IPS DF 4.7 (cell line): Measurements from ENCODE around the gene RAI14.
"Not testable (repeated sequence)": the region's sequence is repeated elsewhere in the genome, so short reads cannot be mapped to it uniquely, and the experiment has no call there.

Experiments used
- DNase-seq: peaks from one replicate; pipeline ENCODE4 v3.0.0-alpha.2; 2013; ENCODE audit warnings: low spot score; ENCODE audit errors: extremely low read depth

The RAI14 gene

DNA sequence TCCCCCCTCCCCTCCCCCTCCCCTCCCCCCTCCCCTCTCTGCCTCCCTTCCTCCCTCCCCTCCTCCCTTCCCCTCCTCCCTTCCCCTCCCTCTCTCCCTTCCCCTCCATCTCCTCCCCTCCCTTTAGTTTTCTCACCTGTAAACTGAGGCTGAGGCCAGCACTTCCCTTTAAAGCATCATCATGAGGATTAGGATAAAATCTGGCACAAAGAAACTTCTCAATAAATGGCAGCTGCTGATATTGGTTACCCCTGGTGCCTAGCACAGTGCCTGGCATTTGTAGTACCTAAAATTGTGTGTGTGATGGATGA, 41.9 kb downstream of the RAI14 start:
- no peak for DNase-seq

DNA sequence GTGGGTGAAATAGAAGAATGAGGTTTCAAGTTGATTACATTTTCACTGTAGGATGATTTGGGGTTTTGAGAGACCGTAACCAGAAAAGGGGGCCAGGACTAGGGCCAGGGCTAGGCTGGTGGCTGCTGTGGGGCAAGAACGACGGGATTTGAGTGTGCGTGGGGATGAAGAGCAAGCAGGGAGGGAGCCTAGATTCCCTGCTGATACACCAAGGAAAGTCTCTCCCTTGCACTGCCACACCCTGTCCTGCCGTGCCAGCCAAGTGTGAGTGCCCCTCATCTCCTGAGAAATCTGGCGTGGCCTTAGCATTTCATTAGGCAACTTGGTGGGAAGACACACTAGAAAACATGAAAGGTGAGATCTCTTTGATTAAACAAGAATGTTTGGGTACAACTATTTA, 42.6 kb downstream of the RAI14 start:
- no peak for DNase-seq

DNA sequence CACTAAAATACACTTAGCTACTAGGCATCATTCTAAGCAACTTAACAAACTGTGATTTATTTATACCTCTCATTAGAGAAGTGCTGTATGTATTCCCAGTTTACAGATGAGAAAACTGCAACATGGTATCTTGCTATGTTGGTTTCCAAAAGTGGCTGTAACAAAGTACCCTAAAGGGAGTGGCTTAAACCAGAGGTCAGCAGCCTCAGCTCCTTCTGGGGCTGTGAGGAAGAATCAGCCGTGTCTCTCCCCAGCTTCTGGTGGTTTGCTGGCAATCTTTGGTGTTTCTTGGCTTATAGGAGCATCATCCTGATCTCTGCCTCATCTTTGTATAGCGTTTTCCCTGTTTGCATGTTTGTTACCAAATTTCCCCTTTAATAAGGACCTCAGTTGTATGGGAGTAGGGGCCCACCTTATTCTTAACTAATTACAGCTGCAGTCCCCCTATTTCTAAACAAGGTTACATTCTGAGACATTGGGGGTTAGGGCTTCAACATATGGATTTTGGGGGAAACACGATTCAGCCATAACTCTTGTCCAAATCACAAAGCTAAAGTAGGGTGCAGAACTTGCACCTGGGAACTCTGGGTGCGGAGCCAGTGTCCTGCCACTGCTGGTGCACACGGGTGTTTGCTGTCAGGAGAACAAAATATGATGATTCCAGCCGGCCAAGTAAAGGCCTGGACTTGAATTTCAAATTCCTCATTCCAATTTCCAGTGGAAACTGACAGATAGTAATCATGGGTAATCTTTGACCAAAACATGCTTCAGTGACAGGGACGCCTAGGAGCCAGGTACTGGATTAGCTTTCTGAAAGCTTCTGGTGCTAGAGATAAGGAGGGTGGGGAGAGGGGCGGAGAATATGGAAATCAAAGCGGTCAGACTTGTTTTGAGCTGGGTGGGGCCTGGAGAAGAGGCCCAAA, 43.3 kb downstream of the RAI14 start:
- no peak for DNase-seq

DNA sequence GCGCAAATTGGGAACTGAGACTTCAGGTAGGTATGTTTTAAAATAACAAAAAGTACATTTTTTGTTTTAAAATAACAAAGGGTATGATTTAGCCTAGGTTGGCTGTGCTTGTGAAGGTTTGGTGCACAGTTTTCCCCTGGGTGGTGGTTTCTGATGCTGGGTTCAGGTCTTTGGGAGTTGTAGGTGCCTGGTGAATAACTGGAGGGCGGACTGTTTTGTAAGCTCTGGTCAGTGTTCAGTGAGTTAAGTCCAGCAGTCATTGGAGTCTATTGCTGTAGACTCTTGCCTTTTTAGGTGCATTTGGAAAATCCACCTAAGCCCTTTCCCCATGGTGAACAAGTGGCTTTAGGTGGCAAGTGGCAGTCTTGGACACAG, 43.9 kb downstream of the RAI14 start:
- DNase-seq = no peak

DNA sequence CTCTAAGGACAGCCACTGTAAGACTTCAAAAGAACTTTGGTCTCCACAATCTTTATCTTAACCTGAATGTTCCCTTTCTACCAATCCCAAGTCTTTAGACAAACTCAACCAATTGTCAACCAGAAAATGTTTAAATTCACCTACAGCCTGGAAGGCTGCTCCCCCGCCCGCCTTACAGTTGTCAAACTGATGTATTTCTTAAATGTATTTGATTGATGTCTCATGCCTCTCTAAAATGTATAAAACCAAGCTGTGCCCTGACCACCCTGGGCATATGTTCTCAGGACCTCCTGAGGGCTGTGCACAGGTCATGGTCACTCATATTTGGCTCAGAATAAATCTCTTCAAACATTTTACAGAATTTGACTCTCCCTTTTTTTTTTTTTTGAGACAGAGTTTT, 45.3 kb downstream of the RAI14 start:
- not testable (repeated sequence) for DNase-seq

DNA sequence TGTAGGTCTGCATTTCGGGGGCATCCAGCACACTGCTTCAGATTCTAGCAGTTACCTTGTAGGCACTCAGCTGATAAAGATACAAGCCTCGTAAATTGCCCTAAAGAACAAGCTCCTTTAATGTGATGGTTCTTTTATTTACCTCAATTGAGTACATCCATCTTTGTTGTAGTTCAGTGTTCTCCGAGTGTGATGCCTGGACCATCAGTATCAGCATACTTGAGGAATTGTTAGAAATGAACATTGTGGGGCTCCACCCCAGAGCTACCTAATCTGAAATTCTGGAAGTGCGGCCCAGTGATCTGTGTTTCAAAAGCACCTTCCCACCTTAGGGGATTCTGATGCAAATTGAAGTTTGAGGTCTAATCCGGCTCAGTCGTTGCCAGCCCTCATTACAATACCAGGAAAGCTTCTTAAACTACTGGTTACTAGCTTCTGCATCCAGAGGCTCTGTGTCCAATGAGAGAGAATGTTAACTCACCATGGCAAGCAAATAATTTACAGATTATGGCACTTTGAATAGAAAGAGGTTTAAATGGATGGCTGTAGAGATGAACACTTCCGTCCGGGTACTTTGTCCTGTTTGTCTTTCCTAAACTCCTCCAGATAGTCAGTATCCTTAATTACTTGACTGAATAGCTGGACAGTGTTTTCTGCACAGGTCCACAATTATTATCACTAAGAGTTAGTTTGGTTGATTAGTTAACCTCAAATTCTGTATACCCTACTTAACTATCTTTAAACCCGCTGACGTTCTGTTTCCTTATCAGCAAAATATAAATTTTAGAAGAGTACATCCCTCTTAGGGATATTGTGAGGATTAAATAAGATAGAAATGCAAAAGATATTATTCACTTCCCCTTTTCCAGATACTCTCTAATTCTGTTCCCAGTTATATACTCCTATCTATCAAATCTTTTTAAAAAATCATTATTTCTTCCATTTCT, 47.9 kb downstream of the RAI14 start:
- DNase-seq = no peak

DNA sequence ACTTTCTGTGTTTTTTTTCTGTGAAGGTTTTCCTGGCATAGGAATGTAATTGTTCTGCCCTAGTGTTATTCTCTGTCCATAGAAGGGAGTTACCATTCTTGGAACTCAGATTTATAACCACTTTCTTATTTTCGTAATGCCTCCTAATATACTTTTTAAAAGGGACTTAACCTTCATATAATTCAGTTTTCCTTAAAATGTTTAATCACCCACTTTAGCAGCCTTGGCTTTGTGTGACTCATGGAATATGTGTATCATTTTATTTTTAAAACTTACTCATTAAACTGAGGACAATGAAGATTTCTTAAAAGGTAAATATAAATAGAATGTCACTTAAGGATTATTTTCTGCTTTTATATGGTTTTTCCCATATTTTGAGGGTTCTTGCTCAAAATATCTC, 50.0 kb downstream of the RAI14 start:
- DNase-seq = no peak

DNA sequence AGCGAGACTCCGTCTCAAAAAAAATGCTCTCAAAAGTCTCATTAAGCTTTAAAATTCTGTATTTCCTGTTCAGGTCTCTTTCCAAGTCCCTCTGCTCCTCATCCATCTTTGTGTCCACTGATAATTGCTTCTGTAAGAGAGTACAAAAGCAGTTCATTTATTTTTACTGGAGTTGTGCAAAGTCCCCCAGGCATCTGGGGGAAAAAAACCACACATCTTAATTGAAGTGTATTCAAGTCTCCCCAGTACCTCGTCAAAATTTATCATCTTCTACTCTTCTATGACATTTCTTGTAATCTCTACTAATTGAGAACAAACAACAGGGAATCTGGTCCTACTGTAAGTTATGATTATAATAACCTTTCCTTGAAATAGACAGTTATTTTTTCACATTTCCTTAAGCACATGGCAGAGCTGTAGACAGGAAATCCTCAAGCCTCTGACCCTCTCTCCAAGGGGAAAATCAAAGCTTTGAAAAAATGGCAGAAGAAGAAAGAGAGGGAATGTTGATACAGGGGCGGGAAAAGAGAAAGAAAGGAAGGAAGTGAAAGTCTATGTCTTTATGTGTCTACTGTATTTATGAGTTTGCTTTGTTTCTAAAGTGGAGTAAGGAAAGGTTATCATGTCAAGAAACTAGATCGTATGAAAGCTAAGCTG, 51.5 kb downstream of the RAI14 start:
- no peak for DNase-seq

DNA sequence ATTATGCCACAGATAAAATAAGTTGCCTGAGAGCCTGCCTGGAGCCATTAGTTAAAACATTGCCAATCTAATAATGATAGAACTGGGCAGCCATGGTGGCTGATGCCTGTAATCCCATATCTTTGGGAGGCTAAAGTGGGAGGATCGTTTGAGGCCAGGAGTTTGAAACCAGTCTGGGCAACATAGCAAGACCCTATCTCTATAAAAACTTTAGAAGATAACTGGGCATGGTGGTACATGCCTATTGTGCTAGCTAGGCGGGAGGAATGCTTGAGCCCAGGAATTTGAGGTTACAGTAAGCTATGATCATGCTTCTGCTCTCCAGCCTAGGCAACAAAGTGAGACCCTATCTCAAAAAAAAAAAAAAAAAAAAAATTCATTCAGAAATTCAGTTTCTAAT, 52.6 kb downstream of the RAI14 start:
- no peak for DNase-seq

DNA sequence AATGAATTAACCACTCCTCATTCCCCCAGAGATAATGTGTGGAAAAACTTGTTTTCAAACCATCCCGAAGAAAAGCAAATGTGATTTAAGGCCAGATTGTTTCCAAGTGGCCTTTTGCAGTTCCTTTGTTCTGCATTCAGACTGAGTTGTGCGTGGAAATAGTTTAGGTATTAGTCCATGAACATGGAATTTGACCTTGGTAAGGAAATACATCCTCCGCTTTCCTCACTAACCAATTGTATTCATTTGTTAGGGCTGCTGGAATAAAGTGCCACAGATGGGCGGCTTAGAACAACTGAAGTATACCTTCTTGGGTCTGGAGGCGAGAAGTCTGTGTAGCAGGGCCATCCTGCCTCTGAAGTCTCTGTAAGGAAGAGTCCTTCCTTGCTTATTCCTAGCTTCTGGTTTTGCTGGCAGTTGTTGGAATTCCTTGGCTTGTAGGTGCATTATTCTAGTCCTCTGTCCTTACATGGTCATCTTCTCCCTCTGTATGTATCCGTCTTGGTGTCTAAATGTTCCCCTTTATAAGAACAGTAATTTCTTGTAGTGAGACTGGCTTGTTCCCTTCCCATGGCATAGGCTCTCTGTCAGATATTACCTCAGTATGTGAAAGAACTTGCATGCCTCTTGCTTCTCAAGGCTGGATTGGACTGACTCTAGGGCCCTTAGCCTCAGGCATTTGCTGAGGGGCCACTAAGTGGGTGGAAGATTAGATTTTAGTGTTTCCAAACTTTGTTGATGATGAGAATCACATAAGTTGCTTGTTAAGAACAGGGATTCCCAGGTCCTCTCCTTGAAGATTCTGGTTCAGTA, 53.9 kb downstream of the RAI14 start:
- DNase-seq = no peak

DNA sequence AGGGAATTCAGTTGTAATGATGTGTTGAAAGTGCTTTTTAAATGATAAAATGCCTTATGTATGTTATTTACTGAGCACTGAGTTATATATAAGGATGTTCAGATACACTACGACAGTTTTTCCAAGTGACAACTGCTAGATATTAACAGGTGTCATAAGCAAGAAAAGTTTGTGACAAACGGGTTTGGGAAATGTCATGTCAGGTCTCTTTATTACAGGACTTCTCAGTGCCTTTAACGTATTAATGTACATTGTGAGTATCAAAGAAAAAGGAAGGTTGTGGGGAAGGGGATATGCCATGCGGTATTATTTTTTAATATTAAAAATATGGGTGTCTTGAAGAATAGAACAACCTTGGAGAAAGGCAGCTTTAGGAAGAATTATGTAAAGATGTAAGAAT, 56.4 kb downstream of the RAI14 start:
- DNase-seq = no peak

DNA sequence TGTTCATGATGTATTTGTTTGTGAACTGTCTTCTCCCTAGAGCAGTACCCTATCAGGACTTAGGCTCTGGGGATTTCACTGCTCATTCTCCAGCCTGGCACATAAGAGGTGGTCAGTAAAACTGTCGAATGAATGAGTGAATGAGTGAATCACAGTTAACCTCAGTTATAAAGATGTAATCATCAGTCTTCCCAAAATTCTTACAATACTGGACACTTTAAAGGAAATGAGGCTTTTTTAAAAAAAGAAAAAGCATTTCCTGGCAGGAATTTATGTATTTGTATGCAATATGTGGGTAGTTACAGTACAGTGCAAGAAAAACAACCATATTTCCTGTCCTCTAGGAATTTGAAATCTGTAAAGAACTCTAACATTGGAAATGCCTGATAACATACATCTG, 59.6 kb downstream of the RAI14 start:
- no peak for DNase-seq

DNA sequence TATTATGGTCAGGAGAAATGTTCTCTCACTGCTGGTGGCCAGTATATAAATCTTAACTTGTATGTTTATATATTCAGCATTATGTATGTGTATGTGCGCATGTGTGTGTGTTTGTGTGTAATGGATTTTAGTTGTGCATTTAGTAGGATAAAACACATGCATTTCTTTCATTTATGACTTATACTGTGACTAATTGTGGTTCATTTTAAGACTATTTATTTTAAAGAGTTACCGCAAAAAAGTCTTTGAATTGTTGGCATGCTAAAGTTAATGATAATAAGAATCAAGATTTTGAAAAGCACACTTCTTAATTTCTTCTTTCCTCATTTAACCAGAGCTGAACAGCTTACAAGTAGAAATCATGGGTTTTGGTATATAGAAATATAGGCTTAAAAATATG, 60.9 kb downstream of the RAI14 start:
- no peak for DNase-seq

DNA sequence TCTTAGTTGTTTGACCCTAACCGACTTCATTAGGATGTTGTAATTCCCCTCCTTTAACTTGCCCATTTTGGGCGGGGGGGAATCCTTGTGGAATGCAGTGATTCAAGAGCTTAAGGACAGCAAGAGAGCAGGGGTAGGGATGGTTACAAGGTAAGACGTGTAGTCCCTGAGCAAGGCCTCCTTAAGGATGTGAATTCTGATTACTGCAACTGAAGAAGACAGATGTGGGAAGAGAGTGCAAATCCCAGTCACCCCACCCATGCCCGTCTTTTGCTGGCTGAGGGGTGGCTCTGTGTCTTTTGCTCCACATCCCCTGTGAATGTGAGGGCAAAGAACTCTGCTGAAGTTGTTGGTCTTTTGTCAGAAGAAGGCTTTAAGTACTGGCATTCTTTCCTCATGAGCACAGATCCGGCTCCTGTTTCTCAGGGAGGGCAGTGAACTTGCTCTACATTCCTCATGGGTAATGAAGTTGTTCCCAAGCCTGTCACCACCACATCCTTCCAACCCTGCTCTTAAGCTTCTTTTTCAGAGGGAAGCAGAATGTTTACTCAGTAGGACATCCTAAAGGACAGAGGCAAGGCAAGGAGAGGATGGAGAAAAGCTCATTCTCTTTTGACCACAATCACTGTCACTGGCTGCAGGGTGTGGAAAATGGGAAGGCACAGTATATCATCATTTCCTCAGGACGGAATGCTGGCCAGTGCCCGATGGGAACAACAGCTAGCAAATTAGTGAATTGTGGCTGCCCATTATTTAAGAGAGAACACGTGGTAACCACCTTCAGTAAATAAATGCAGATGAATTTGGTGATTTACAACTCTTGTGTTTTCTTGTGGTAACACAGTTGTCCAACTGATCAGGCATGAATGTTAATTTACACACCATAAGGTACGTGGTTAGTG, 61.5 kb downstream of the RAI14 start:
- peak; percentile 76 for DNase-seq

DNA sequence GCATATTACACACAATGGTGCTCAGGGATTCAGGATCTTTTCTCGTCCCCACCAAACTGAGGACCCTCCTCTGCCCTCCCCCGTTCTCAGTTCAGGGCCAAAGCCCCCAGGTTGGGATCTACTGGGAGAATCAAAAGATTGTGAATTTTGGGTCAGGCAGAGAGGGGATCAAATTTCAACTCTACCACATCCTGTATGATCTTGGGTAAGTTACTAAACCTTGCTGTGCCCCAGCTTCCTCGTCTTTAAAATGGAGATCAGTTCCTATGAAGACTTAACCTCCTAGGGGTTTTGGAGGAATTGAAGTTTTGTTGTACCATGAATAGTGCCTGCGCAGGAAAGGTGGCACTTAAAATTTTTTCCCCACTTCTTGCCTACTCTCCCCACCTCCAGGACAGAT, 62.4 kb downstream of the RAI14 start:
- peak; percentile 38 for DNase-seq

DNA sequence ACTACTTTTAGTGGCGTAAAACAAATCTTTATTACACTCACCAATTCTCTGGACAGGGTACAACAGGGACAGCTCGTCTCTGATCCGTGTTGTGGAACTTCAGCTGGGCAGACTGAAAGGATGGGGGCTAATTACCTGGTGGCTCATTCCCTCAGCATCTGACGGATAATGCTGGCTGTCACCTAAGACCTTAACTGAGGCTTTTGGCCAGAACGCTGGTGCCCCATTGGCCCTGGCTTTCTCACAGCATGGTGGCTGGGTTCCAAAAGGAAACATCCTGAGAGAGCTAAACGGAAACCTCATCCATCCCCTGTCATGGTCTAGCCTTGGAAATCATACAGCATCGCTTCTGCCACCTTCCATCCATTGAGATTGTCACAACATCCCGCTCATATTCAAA, 62.9 kb downstream of the RAI14 start:
- DNase-seq = no peak

DNA sequence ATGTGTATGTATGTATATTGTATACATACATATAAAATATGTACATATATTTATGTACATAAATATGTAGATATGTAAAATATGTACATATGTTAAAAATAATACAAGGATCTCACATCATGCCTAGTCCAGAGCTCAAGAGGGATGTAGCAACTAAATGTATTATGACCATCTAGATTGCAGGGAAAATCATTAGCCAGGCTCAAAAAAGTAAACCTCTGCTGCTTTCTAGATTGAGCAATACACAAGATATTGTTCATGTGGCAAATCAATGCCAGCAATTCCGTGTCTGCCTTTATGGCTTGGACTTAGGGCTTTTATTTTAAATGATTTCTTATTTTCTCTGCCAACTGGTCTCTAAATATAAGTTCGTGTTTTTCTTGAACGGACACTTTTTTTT, 65.2 kb downstream of the RAI14 start:
- DNase-seq = no peak

DNA sequence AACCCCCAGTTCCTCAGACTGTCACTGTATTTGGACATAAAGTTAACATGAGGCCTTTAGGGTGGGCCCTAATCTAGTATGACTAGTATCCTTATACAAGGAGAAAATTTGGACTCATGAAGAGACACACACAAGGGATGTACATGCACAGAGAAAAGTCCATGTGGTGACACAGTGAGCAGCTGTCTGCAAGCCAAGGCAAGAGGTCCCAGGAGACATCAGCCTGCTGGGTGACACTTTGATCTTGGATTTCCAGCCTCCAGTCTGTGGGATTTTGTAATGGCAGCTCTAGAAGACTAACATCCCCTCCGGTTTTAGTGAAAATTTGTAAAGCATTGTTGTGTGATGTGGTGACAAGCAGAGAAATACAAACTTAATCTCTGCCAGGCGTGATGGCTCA, 66.1 kb downstream of the RAI14 start:
- DNase-seq = no peak

DNA sequence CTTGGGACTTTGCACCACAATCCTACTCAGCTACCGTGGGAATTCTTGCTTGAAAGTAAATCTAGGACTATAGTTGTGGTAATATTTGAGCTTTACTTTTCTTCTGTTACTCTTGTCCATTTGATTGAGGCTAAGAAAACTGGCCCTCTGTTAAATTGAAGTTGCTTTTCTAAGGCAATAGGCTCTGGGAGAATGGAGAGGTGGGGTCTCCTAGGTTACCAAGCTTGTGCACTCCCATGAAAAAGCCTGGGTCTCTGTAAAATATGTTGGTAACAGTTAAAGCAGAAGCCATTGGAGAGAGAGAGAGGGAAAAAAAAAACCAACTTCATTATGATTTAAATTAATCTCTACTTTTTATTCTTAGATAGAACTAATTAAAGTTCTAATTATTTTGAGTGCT, 68.6 kb downstream of the RAI14 start:
- DNase-seq = no peak

DNA sequence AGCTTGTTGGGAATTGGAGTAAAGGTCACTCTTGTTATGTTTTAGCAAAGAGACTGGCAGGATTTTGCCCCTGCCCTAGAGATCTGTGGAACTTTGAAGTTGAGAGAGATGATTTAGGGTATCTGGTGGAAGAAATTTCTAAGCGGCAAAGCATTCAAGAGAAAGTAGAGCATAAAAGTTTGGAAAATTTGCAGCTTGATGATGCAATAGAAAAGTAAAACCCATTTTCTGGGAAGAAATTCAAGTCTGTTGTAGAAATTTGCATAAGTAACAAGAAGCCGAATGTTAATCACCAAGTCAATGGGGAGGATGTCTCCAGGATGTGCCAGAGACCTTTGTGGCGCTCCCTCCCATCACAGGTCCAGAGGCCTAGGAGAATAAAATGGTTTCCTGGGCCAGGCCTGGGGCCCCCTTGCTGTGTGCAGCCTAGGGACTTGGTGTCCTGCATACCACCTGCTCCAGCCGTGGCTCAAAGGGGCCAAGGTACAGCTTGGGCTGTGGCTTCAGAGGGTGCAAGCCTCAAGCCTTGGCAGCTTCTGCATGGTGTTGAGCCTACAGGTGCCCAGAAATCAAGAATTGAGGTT, 71.1 kb downstream of the RAI14 start:
- not testable (repeated sequence) for DNase-seq
